B cell (primary cell): ENCODE results near the gene ANKRD52.

Experiments used
- EZH2 ChIP-seq: IDR thresholded peaks from 2 replicates; pipeline ENCODE4 v1.6.1; 2012; ENCODE audit warnings: borderline replicate concordance, low read depth, mild to moderate bottlenecking, moderate library complexity, low read length; ENCODE audit not compliant: insufficient read depth, poor library complexity, severe bottlenecking
- TF ChIP-seq, protein P1 (sequence below): fragments of 200-600 bp; IDR thresholded peaks from one replicate; pipeline ENCODE4 v1.8.0; 2022; ENCODE audit warnings: antibody characterized with exemption, mild to moderate bottlenecking

DNA sequence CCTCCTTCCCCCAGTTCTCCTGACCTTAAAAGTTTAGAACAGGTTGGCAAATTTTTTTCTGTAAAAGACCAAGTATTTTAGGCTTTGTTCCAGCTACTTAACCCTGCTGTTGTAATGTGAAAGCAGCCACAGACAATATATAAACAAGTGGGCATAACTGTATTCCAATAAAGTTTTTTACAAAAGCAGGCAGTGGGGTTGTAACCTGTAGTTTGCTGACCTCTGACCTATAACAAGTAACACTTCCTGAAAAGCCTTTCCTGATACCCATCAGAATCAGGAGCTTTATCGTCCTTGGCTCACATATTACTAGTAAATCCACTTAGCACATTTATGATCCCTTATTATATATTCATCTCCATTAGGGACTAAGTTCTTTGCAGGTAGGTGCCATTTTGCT lies 55.8 kb downstream of the ANKRD52 start:
- TF ChIP-seq, protein P1, sequence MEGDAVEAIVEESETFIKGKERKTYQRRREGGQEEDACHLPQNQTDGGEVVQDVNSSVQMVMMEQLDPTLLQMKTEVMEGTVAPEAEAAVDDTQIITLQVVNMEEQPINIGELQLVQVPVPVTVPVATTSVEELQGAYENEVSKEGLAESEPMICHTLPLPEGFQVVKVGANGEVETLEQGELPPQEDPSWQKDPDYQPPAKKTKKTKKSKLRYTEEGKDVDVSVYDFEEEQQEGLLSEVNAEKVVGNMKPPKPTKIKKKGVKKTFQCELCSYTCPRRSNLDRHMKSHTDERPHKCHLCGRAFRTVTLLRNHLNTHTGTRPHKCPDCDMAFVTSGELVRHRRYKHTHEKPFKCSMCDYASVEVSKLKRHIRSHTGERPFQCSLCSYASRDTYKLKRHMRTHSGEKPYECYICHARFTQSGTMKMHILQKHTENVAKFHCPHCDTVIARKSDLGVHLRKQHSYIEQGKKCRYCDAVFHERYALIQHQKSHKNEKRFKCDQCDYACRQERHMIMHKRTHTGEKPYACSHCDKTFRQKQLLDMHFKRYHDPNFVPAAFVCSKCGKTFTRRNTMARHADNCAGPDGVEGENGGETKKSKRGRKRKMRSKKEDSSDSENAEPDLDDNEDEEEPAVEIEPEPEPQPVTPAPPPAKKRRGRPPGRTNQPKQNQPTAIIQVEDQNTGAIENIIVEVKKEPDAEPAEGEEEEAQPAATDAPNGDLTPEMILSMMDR = no peak
- TF ChIP-seq EZH2 = no peak
